HCT116 (cell line): ENCODE data around the gene CKS1B. TPM values are rescaled to one million over a fixed set of nuclear protein-coding genes. Genes with fewer than 3 reads are reported as not detected.

Experiments
- ATAC-seq: fragments of 200-7000 bp; cut with Tn5 transposase; 2 replicates; pipeline ENCODE4 v1.9.1; 2020; ENCODE audit warnings: mild to moderate bottlenecking, moderate library complexity
- BruUV-seq: library from RNA; stranded (reverse); fragments of 400-500 nt; replicated peaks from 2 replicates; lab custom pipeline; 2021; lab: Mats Ljungman, UMichigan
- CTCF ChIA-PET: fragments of 300-600 bp; sonication (Branson Sonifier 250); formaldehyde crosslinking; loops from one replicate; lab custom pipeline; 2021; ENCODE audit warnings: antibody characterized with exemption; lab: Charles Lee
- POLR2A ChIA-PET: fragments of 300-600, 350-600 bp; sonication (Branson Sonifier 250); formaldehyde crosslinking; loops from one replicate; lab custom pipeline; 2021; ENCODE audit warnings: antibody characterized with exemption; lab: Charles Lee
- RAD21 ChIA-PET, 2 experiments: fragments of 300-600 bp; sonication (Branson Sonifier 250); formaldehyde crosslinking; loops; one replicate each; lab custom pipeline; 2023; ENCODE audit warnings: low total read pairs in 2 of 2; ENCODE audit not compliant: uncharacterized antibody in 2 of 2, unreplicated experiment in 2 of 2, low non-redundant PET in 1 of 2; lab: Charles Lee
- DNase-seq: peaks from one replicate; pipeline ENCODE4 v3.0.0-alpha.2; 2010; ENCODE audit warnings: low read depth, low spot score
- H2AFZ ChIP-seq: fragments of 200-600 bp; shearing (Covaris generic), sonication (generic); 2 replicates; pipeline ENCODE4 v1.6.1; 2017; ENCODE audit warnings: low read depth, mixed run types, mixed read lengths, antibody characterized with exemption, low read length; ENCODE audit not compliant: poor library complexity, severe bottlenecking
- H3K27ac ChIP-seq: 2 replicates; pipeline ENCODE4 v1.5.1; 2012; ENCODE audit warnings: low read depth, low read length
- H3K27me3 ChIP-seq: fragments of 200-600 bp; sonication (generic); 2 replicates; pipeline ENCODE4 v1.6.1; 2016; ENCODE audit warnings: mixed run types, low read length, mixed read lengths; ENCODE audit not compliant: insufficient read depth
- H3K36me3 ChIP-seq, 2 experiments: fragments of 200-500 bp in 1 of 2; fragments of 200-600 bp in 1 of 2; sonication (Bioruptor generic) in 1 of 2; sonication (generic) in 1 of 2; 2 replicates each; pipeline versions ENCODE4 v1.5.1 to v1.6.1; 2014 to 2016; ENCODE audit warnings: low read length in 2 of 2, inconsistent platforms in 1 of 2, mixed read lengths in 1 of 2, mixed run types in 1 of 2; ENCODE audit not compliant: insufficient read depth in 2 of 2, control insufficient read depth in 1 of 2
- H3K4me1 ChIP-seq, 2 experiments: fragments of 200-600 bp in 1 of 2; sonication (generic) in 1 of 2; 2 replicates each; pipeline versions ENCODE4 v1.5.1 to v1.6.1; 2012 to 2017; ENCODE audit warnings: low read length in 2 of 2, inconsistent platforms in 1 of 2, mild to moderate bottlenecking in 1 of 2, mixed read lengths in 1 of 2, mixed run types in 1 of 2, moderate library complexity in 1 of 2; ENCODE audit not compliant: insufficient read depth in 2 of 2, control insufficient read depth in 1 of 2
- H3K4me2 ChIP-seq: fragments of 200-600 bp; sonication (generic); 2 replicates; pipeline ENCODE4 v1.6.1; 2017; ENCODE audit warnings: mixed run types, low read length, mixed read lengths
- H3K4me3 ChIP-seq, 2 experiments: fragments of 200-600 bp in 1 of 2; sonication (generic) in 1 of 2; replicated peaks in 1 of 2; 2 replicates each; pipeline ENCODE4 v1.5.1; 2011 to 2016; ENCODE audit warnings: low read length in 2 of 2, control low read depth in 1 of 2, low read depth in 1 of 2, mild to moderate bottlenecking in 1 of 2, mixed read lengths in 1 of 2, mixed run types in 1 of 2
- H3K79me2 ChIP-seq: fragments of 200-600 bp; sonication (generic); 2 replicates; pipeline ENCODE4 v1.6.1; 2017; ENCODE audit warnings: mild to moderate bottlenecking, mixed run types, low read length, moderate library complexity, mixed read lengths; ENCODE audit not compliant: insufficient read depth
- H3K9ac ChIP-seq: fragments of 200-600 bp; sonication (generic); 2 replicates; pipeline ENCODE4 v1.6.1; 2016; ENCODE audit warnings: low read length, mixed read lengths
- H3K9me2 ChIP-seq: fragments of 200-600 bp; sonication (generic), shearing (Covaris generic); 2 replicates; pipeline ENCODE4 v1.6.1; 2017; ENCODE audit warnings: mixed run types, mild to moderate bottlenecking, moderate library complexity; ENCODE audit not compliant: insufficient read depth
- H3K9me3 ChIP-seq, 2 experiments: fragments of 200-500 bp in 1 of 2; fragments of 200-600 bp in 1 of 2; sonication (Bioruptor generic) in 1 of 2; sonication (generic) in 1 of 2; 2 replicates each; pipeline ENCODE4 v1.6.1; 2014 to 2017; ENCODE audit warnings: low read length in 2 of 2, mixed read lengths in 2 of 2, inconsistent platforms in 1 of 2, low read depth in 1 of 2, mild to moderate bottlenecking in 1 of 2, mixed run types in 1 of 2, moderate library complexity in 1 of 2; ENCODE audit not compliant: control insufficient read depth in 1 of 2, insufficient read depth in 1 of 2
- H4K20me1 ChIP-seq: fragments of 200-600 bp; sonication (generic), shearing (Covaris generic); 2 replicates; pipeline ENCODE4 v1.6.1; 2017; ENCODE audit warnings: mixed run types, mild to moderate bottlenecking, moderate library complexity; ENCODE audit not compliant: insufficient read depth
- ATF3 ChIP-seq: IDR thresholded peaks from 2 replicates; pipeline ENCODE4 v1.6.1; 2012
- FOSL1 ChIP-seq: IDR thresholded peaks from 2 replicates; pipeline ENCODE4 v1.6.1; 2012; ENCODE audit warnings: low read depth
- JUND ChIP-seq: IDR thresholded peaks from 2 replicates; pipeline ENCODE4 v1.6.1; 2012
- POLR2AphosphoS5 ChIP-seq: IDR thresholded peaks from 2 replicates; pipeline ENCODE4 v1.6.1; 2011; ENCODE audit warnings: mild to moderate bottlenecking, low read depth, low read length, moderate library complexity
- SRF ChIP-seq: IDR thresholded peaks from 2 replicates; pipeline ENCODE4 v1.6.1; 2012; ENCODE audit warnings: low read depth
- YY1 ChIP-seq: IDR thresholded peaks from 2 replicates; pipeline ENCODE4 v1.6.1; 2011; ENCODE audit warnings: low read length, low read depth, moderate library complexity, mild to moderate bottlenecking; ENCODE audit not compliant: insufficient replicate concordance; ENCODE audit errors: extremely low read depth
- ZNF274 ChIP-seq: fragments of 200-500 bp; sonication (Bioruptor generic); IDR thresholded peaks from 2 replicates; pipeline ENCODE4 v1.6.1; 2014; ENCODE audit warnings: mild to moderate bottlenecking, low read depth, low read length, inconsistent platforms
- intact Hi-C: fragments of 100-400 bp; cut with micrococcal nuclease; formaldehyde crosslinking; loops from 2 replicates; pipeline ENCODE4 v1.10.0; 2022
- total RNA-seq: library from RNA; stranded (reverse); gene quantifications from one replicate; pipeline ENCODE4 v1.2.1, GENCODE V29; 2021; ENCODE audit not compliant: unreplicated experiment

CKS1B gene
- total RNA-seq, 1 experiment from 2014 or later = 229 TPM

GRCh38 chr1:154993572-154994268 is 19.2 kb downstream of the CKS1B start, which contains the start of gene LENEP:
LENEP (plus strand) TSS chr1:154993586; CDS start chr1:154993608, 22 bp downstream.
- Histone ChIP-seq H3K9ac (0 out of 2 replicates have a peak within 1 kb of the TSS, but pooled peaks have one; percentile 10), H3K79me2 (peaks cover 10% of the 10 kb centered on the region; the same call in 1 of the 2 replicates), H3K27ac (peak within 1 kb of the TSS; percentile 32; the same call in 1 of the 2 replicates), H3K9me3 (no peaks in the 10 kb centered on the region), H3K9me2 (no peaks in the 10 kb centered on the region), H3K4me3 (no peak within 1 kb of the TSS), H3K27me3 (no peaks in the 10 kb centered on the region), H3K4me2 (no peak within 1 kb of the TSS), H4K20me1 (no peaks in the 10 kb centered on the region), H3K36me3 (peaks cover 2 to 14% of the 10 kb centered on the region in 2 experiments; a peak in 2 of 4 replicates), H2AFZ (no peak within 1 kb of the TSS), H3K4me1 (peaks cover 25 to 49% of the 10 kb centered on the region in 2 experiments)
- no TSS peak for BruUV-seq
- intact Hi-C loops = no loop called here
- no peak for DNase-seq
- ChIA-PET POLR2A (interaction anchor here (1.1 to 2.8 kb wide), 5 partner anchors 10 to 32 kb away, joined by 3 to 18 read pairs (median 8); partner anchors contain the start of genes CKS1B, FLAD1 and SHC1), CTCF (interaction anchor here (0.7 to 1.3 kb wide), 4 partner anchors 11 to 91 kb away, joined by 3 to 5 read pairs (median 4); no protein-coding TSS in a partner anchor), RAD21 (no interaction called here)
- no peak for TF ChIP-seq FOSL1
- TF ChIP-seq POLR2AphosphoS5 = 0 out of 2 replicates have a peak, but pooled peaks have one; percentile 1
- TF ChIP-seq JUND = no peak
- TF ChIP-seq ZNF274 = no peak
- ATAC-seq = peak; percentile 10; the same call in 1 of the 2 replicates

- no peak for ATAC-seq
- Histone ChIP-seq H3K27ac (0 out of 2 replicates have a peak overlapping the region, but pooled peaks have one; percentile 32), H3K9me2 (no peaks in the 10 kb centered on the region), H3K4me1 (peaks cover 28 to 54% of the 10 kb centered on the region in 2 experiments), H3K27me3 (no peaks in the 10 kb centered on the region), H3K4me3 (no peak overlapping the region), H4K20me1 (no peaks in the 10 kb centered on the region), H3K79me2 (peaks cover 9% of the 10 kb centered on the region; the same call in 1 of the 2 replicates), H3K9me3 (no peaks in the 10 kb centered on the region), H2AFZ (no peak overlapping the region), H3K4me2 (no peak overlapping the region), H3K36me3 (peaks cover 2 to 9% of the 10 kb centered on the region in 2 experiments; a peak in 2 of 4 replicates), H3K9ac (0 out of 2 replicates have a peak overlapping the region, but pooled peaks have one; percentile 10)
- TF ChIP-seq FOSL1 (no peak), SRF (no peak), ATF3 (no peak), POLR2AphosphoS5 (peak; percentile 25; the same call in 1 of the 2 replicates), YY1 (no peak)
- CTCF ChIA-PET = interaction anchor here (0.7 to 1.3 kb wide), 2 partner anchors 12 to 21 kb away, joined by 3 to 4 read pairs; no protein-coding TSS in a partner anchor
- DNase-seq = no peak
- intact Hi-C loops = no loop called here
- POLR2A ChIA-PET = interaction anchor here (1.1 to 2.8 kb wide), 4 partner anchors 11 to 32 kb away, joined by 3 to 18 read pairs (median 10); partner anchors contain the start of genes CKS1B, FLAD1 and SHC1
- no TSS peak for BruUV-seq
- RAD21 ChIA-PET = no interaction called here
These were observed 19.7 kb downstream of the CKS1B start for GRCh38 chr1:154994269-154994587.
